Activated CD8-positive, alpha-beta memory T cell treated with anti-CD3 and anti-CD28 coated beads, Interleukin-2, amount 50 U/mL, for 1 hour (primary cell): Measurements from ENCODE around the gene ALG12.

Experiments
- DNase-seq: peaks from one replicate; pipeline ENCODE4 v3.0.0-alpha.2; 2020; ENCODE audit errors: extremely low read depth

ALG12 gene

GRCh38 chr22:49957826-49958365, 39.7 kb upstream of the ALG12 start:
- no peak for DNase-seq

GRCh38 chr22:49956914-49957825, 38.9 kb upstream of the ALG12 start:
- DNase-seq: no peak

GRCh38 chr22:49956418-49956770, 38.2 kb upstream of the ALG12 start:
- no peak for DNase-seq

GRCh38 chr22:49955581-49956417, 37.6 kb upstream of the ALG12 start:
- no peak for DNase-seq

GRCh38 chr22:49954991-49955580, 36.8 kb upstream of the ALG12 start:
- no peak for DNase-seq

- no peak for DNase-seq
Observed at GRCh38 chr22:49954354-49954753, 36.1 kb upstream of the ALG12 start.

- DNase-seq: no peak
Observed at GRCh38 chr22:49953680-49954344, 35.6 kb upstream of the ALG12 start.

- no peak for DNase-seq
Observed at GRCh38 chr22:49953027-49953679, 34.9 kb upstream of the ALG12 start.

GRCh38 chr22:49951986-49952896, 34.0 kb upstream of the ALG12 start:
- DNase-seq: no peak

GRCh38 chr22:49951678-49951985, 33.4 kb upstream of the ALG12 start:
- DNase-seq: no peak

- no peak for DNase-seq
Observed at GRCh38 chr22:49951000-49951677, 32.9 kb upstream of the ALG12 start.

GRCh38 chr22:49950396-49950994, 32.3 kb upstream of the ALG12 start:
- DNase-seq: no peak

GRCh38 chr22:49949914-49950292, 31.7 kb upstream of the ALG12 start:
- no peak for DNase-seq

GRCh38 chr22:49948958-49949913, 31.0 kb upstream of the ALG12 start:
- no peak for DNase-seq

- DNase-seq: no peak
Observed at GRCh38 chr22:49948116-49948957, 30.1 kb upstream of the ALG12 start.

GRCh38 chr22:49947296-49947622, 29.0 kb upstream of the ALG12 start:
- no peak for DNase-seq

- no peak for DNase-seq
Observed at GRCh38 chr22:49946612-49947295, 28.5 kb upstream of the ALG12 start.
